ENCODE data around the gene HPS4.

DNA sequence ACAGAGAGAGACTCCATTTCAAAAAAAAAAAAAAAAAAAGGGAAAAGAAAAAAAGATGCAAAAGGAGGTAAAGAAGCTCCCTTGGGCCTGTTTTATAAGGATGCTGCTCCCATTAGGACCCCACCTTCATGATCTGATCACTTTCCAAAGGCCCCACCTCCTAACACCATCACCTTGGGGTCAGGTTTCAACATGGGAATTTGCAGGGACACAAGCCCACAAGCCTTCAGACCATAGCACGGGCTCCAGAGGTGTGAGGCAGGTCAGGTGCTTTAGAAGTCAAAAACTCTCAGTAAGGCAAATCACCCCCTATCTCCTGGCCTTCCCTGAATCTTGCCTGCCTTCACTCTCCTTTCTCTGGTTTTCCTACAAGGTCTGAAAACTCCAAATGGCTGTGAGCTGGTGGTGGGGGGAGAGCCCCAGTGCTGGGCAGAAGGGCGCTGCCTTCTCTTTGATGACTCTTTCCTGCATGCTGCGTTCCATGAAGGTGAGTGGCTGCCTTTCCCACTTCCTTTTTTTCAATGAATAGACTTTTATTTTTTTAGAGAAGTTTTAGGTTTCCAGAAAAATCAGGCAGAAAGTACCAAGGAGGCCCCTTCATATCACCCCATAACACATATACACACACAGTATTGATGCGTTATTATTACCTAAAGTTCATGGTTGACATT lies 41.4 kb downstream of the HPS4 start:
- TF ChIP-seq BHLHE40 (IDR thresholded peaks at IDR 0.05; ENCODE audit: borderline replicate concordance) (no peak), FOXM1 (IDR thresholded peaks at IDR 0.05; ENCODE audit: borderline replicate concordance) (no peak), ZNF384 (IDR thresholded peaks at IDR 0.05) (no peak), L3MBTL2 (conservative IDR thresholded peaks at IDR 0.05) (no peak), ELF4 (IDR thresholded peaks at IDR 0.05) (no peak), TARDBP (IDR thresholded peaks at IDR 0.05) (no peak), NFRKB (IDR thresholded peaks at IDR 0.05) (no peak), FOXK2 (IDR thresholded peaks at IDR 0.05) (no peak), HDGF (IDR thresholded peaks at IDR 0.05; ENCODE audit: borderline replicate concordance) (no peak), SP1 (IDR thresholded peaks at IDR 0.05) (no peak)
- TF ChIP-seq, protein P1, sequence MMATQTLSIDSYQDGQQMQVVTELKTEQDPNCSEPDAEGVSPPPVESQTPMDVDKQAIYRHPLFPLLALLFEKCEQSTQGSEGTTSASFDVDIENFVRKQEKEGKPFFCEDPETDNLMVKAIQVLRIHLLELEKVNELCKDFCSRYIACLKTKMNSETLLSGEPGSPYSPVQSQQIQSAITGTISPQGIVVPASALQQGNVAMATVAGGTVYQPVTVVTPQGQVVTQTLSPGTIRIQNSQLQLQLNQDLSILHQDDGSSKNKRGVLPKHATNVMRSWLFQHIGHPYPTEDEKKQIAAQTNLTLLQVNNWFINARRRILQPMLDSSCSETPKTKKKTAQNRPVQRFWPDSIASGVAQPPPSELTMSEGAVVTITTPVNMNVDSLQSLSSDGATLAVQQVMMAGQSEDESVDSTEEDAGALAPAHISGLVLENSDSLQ (IDR thresholded peaks at IDR 0.05), result no peak

All from HEK293T (cell line).